ENCODE results near the gene KIF26A. TPM values are rescaled to one million over a fixed set of nuclear protein-coding genes. Genes with fewer than 3 reads are reported as not detected.

KIF26A gene
- total RNA-seq, 4 donors from 2014 or later, result 0.74 to 7.3 (median 2.4) TPM

DNA sequence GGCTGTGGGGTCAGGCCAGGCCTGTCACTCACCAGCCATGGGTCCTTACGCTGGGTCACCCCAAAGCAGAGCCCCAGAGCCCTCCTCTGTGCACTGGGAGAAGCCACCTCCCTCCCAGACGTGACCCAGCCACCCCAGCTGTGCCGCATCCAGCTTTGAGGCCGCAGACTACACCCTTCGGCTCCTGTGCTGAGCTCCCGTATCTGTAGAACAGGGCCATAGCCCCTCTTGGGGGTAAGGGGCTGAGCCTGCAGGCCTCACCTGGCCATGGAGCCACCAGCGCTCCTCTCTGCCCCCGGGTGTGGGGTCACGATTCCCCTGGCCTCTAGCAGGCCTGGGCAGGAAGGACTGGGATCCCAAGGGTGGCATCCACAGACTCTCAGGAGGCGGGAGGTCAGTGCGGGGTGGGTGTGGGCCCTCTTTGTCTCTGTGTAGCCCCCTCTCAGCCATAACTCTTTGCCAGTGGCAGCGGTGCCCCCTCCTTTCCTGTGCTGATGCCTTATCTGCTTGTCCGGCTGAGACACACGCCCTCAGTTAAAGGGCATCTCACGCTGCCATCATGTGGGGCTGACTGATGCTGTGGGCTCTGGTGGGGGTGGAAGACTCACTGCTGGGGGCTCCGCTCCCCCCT lies 36.6 kb upstream of the KIF26A start:
- no peak for DNase-seq (ENCODE audit: low spot score)
- ATAC-seq (ENCODE audit: low FRiP score), result no peak
- TF ChIP-seq, protein P1, sequence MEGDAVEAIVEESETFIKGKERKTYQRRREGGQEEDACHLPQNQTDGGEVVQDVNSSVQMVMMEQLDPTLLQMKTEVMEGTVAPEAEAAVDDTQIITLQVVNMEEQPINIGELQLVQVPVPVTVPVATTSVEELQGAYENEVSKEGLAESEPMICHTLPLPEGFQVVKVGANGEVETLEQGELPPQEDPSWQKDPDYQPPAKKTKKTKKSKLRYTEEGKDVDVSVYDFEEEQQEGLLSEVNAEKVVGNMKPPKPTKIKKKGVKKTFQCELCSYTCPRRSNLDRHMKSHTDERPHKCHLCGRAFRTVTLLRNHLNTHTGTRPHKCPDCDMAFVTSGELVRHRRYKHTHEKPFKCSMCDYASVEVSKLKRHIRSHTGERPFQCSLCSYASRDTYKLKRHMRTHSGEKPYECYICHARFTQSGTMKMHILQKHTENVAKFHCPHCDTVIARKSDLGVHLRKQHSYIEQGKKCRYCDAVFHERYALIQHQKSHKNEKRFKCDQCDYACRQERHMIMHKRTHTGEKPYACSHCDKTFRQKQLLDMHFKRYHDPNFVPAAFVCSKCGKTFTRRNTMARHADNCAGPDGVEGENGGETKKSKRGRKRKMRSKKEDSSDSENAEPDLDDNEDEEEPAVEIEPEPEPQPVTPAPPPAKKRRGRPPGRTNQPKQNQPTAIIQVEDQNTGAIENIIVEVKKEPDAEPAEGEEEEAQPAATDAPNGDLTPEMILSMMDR (IDR thresholded peaks at IDR 0.05), result no peak

DNA sequence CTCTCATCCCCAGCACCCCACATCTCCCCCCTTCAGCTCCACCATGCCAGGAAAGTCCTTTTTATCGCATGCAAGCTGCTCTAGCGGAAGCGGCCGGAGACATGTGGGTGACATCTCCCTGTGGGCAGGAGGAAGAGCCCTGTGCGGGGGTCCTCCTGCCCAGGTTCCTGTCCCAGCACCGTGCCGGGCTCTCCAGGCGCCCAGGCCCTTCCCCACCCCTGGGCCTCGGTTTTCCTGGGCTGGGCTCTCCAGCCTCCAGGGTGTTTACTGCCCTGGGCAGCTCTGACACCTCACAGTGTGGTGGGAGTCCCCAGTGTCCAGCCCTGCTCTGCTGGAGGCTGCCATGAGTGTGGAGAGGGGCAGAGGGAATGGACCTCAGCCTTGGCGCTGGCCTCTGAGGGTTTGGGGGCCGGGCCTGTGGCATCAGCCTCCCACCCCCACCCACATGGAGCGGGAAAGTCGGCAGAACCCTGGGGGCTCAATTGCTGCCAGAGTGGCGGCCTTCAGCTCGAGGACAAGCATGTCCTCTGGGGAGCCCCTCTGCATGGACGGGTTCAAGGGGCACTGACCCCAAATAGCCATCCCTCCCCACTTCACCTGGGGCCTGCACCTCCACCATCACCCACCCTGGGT lies 36.0 kb upstream of the KIF26A start:
- TF ChIP-seq, protein P1 (IDR thresholded peaks at IDR 0.05), result no peak
- ATAC-seq (ENCODE audit: low FRiP score) (no peak), DNase-seq (ENCODE audit: low spot score) (no peak)

DNA sequence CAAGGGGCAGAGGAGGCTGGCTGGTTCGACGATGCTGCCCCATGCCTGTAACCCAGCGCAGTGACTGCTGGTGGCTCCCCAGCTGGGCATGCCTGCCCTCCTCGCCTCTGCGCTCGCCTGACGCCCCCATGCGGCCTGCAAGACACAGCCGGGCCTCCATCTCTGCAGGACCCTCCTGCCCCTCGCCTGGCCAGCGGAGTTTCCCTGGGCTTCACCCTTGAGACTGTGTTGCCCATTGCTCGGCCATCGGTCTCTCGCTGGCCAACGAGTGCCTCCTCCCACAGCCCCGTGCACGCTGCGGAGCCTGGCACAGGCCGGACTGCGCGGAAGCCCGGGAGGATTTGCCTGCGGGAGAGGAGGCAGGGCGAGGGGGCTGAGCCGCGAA lies 35.3 kb upstream of the KIF26A start:
- DNase-seq (ENCODE audit: low spot score), result no peak
- no peak for ATAC-seq (ENCODE audit: low FRiP score)

DNA sequence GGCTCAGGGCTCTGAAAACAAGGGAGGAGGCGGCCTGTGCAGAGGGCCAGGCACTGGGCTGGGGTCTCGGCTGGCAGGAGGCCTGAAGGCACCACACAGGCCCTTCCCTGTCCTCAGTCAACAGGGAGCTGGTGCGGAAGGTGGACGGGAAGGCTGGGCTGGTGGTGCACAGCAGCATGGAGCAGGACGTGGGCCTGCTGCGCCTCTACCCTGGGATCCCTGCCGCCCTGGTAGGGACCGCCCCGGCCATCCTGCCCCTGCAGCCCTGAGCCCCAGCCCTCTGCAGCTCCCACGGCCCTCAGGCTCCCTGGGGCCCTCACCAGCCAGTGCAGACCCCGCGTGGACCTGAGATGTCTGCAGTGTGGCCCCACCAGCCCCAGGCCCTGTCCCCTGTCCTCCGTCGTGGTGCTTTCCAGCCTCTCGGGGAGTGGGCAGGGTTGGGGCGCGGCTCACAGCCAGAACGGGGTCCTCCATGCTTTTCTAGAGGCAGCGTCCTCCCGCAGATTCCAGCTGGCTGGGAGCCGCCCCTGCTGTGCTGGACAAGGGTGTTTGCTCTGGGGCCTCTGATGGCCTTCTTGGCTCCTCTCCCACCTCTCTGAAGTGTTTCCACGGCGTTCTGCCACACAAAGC lies 34.8 kb upstream of the KIF26A start:
- TF ChIP-seq, protein P1 (IDR thresholded peaks at IDR 0.05), result no peak
- no peak for ATAC-seq (ENCODE audit: low FRiP score)

More for the DNA sequence above, 35.3 kb upstream of the KIF26A start:
- TF ChIP-seq, protein P1 (IDR thresholded peaks at IDR 0.05), result no peak

DNA sequence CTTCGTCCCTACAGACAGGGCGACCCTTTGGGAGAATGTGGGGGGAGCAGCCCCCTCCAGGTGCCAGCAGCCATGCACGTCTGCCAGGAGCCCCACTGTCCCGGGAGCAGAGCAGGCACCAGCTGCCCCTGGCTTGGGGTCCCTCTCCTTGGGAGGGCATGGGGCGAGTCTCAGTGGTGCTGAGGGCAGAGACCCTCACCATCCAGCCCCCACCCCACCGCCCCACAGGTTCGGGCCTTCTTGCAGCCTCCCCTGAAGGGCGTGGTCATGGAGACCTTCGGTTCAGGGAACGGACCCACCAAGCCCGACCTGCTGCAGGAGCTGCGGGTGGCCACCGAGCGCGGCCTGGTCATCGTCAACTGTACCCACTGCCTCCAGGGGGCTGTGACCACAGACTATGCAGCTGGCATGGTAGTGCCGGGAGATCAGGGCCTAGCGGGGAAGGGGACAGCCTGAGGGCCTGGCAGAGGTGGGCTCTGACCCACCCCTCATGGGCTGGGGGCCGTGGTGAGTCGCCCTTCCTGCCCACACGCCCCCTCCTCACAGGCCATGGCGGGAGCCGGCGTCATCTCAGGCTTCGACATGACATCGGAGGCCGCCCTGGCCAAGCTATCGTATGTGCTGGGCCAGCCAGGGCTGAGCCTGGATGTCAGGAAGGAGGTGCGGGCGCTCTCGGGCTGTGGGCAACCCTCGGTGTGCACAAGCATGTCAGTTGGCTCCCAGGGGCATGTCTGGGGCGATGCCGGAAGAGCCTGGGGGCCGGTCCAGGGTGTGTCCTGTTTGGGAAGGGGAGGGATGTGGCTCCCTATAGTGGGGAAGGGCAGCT lies 34.1 kb upstream of the KIF26A start:
- no peak for DNase-seq (ENCODE audit: low spot score)
- TF ChIP-seq, protein P1 (IDR thresholded peaks at IDR 0.05), result no peak
- no peak for ATAC-seq (ENCODE audit: low FRiP score)

More for the DNA sequence above, 34.8 kb upstream of the KIF26A start:
- DNase-seq (ENCODE audit: low spot score), result no peak

DNA sequence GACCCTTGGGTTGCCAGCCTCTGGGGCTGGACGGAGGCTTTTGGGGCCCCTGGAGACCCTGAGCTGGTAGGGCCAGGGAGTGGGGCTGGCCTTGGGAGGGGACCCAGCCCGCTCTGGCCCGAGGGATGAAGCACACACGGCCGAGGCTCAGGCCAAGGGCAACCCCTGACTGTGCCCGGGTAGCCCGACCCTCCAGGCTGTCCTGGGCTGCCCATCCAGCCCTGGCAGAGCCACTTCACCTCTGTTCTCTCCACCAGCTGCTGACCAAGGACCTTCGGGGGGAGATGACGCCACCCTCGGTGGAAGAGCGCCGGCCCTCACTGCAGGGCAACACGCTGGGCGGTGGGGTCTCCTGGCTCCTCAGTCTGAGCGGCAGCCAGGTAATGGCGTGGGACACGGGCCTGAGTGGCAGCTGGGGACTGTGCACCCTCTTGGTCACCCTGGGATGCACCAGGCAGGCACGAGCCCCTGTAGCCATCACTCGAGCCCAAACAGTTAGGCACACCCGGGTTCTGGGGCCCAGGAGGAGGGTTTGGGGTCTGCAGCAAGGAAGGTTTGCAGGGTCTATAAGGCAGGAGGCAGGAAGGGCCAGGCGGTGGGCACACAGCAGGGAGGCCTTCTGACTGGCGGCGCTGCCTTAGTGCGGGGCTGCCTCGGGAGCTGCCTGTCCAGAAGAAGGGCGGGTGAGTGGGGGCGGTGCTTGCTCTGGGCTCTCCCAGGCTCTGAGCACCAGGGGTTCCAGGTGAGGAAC lies 33.1 kb upstream of the KIF26A start:
- ATAC-seq (ENCODE audit: low FRiP score) (no peak), DNase-seq (ENCODE audit: low spot score) (no peak)
- TF ChIP-seq, protein P1 (IDR thresholded peaks at IDR 0.05), result no peak
